ENCODE results near the gene NAGPA. TPM values are rescaled to one million over a fixed set of nuclear protein-coding genes. Genes with fewer than 3 reads are reported as not detected.

The NAGPA gene
- total RNA-seq, 1 experiment from 2014 or later, result 13.1 TPM

DNA sequence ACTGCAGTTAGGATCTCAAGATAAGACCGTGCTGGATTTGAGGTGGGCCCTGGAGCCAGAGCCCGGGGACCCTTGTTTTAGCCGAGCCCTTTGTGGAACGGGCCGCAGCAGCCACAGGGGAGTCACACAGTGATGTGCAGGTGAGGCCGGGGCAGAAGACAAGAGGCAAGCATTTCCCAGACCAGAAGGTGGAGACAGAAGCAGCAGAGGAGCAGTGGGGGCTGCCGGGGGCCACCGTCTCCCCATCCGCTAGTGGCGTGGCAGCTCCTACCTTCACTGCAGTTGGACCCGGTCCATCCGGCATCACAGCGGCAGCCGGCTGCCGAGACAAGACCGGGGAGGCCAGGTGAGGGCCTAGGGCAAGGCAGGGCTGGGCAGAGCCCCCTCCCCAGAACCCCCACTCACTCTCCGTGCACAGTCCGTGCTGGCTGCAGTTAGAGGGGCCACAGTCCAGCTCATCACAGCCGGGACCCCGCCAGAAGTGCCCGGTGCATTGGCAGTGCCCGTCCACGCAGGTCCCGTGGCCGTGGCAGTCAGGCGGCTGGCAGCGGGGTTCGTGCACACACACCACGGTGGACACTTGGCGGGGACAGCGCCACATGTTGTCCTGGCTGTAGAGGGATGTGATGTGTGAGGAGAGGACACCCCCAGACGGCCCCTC lies 6.0 kb downstream of the NAGPA start:
- DNase-seq (ENCODE audit: low read depth), result no peak

DNA sequence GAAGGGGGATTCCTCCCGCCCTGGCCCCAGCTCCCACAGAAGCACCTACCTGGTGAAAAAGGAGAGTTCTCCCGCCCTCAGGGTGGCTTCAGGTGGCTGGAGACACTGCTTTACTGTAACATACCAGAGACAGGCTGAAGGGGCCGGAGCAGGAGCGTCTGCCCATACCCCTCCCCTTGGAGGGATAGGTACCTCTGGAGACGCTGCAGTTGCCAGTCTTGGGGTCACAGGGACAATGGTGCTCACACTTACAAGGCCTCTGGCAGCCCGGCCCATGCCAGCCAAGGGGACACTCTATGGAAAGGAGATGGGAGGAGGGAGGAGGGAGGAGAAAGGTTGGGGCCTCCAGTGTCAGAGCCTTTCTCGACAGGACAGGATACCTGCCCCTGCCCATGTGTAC lies 6.6 kb downstream of the NAGPA start:
- DNase-seq (ENCODE audit: low read depth), result no peak

DNA sequence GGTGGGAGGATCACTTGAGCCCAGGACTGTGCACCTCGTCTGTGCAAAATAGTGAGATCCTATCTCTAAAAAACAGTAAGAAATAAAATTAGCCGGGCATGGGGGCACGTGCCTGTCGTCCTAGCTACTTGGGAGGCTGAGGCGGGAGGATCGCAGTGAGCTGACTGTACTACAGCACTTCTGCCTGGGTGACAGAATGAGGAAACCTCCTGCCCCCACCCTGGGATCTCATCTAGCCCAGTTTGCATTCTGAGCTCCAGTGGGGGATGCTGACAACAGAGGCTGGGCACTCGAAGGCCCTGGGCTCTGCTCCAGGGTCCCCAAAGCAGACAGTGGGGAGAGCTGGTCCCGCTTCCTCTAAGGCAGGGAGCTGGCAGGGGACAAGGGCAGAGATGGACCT lies 7.1 kb downstream of the NAGPA start:
- DNase-seq (ENCODE audit: low read depth), result no peak

DNA sequence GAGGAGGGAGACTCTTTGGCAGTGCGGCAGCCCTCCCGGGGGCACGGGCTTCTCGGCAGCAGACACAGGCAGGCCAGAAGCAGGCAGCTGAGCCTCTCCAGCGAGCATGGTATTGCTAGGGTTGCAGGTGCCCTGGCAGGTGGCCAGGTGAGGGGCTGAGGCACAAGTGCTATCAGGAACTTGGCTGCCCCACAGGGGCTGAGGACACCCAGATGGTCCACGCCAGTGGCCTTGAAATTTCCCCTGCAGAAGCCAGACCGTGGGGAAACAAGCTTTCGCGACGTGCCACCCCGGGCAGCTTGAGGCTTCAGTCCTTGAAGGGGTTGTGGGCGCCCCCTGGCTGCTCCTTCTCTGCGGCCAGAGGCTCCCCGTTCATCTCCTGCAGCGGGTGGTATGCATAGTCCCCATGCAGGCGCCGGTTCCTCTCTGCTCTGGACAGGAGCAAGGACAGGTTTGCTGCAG lies 8.5 kb downstream of the NAGPA start:
- DNase-seq (ENCODE audit: low read depth), result peak; percentile 27

DNA sequence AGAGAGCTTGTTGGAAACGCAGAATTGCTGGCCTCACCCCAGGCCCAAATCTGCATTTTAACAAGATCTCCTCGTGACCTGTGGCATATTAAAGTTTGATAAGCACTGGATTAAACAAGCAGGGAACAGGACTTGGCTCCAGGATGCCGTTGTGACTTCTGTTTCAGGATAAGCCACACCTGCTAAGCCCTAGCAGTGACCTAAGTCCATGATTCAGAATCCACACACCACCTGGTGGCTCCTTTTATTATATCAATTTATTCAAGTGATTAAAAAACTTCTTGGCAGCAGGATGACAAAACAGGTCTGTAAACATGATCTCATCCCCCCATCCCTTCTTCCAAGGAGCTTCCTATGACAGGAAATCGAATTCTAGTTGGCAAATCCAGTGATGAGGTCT lies 9.1 kb downstream of the NAGPA start:
- DNase-seq (ENCODE audit: low read depth), result no peak

DNA sequence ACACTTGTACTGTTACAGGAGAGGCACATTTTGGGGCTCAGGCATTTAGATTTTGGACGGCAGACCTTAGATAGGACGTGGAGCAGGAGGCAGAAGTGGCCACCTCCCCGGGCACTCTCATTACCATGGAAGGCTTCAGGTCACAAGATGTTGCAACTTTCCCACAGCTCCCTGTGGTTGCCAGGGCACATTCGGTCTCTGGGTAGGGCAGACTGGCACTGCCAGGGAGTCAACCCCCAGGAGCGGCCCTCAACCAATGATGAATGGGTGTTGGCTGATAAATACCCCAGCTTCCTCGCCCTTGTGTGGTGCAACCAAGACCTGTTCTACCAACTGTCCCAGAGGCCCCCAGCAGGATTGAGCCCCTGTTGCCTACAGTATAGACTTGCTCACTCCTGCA lies 11.2 kb downstream of the NAGPA start:
- DNase-seq (ENCODE audit: low read depth), result no peak

DNA sequence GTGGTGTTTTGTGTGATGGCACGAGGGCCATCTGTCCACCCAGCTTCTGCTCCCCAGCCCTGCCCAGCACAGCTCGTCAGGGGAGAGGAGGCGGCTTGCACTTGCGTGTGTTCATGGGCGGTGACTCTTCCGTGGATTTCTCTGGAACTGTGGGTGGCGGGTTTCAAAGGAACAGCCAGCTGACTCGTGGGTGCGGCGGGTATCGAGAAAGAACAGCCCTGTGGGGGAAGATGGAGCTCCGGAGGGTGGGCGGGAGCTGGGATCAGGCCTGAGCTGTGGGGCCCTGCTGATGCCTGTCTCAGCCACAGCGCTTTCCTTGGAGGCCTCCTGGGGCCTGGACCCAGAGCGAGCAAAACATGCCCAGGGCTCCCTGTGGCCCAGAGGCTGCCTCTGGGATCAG lies 13.2 kb downstream of the NAGPA start:
- no peak for DNase-seq (ENCODE audit: low read depth)

DNA sequence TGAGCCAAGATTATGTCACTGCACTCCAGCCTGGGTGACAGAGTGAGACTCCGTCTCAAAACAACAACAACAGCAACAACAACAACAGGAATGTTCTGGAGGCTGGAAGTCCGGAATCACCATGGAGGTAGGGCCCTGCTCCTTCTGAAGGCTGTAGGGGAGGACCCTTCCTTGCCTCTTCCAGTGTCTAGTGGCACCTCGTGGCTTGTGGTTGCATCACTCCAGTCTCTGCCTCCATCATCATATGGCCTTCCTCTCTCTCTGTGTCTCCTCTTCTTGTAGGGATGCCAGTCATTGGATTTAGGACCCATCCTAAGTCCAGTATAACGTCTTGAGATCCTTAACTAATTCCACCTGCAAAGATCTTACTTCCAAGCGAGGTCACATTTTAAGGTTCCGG lies 14.0 kb downstream of the NAGPA start:
- no peak for DNase-seq (ENCODE audit: low read depth)

DNA sequence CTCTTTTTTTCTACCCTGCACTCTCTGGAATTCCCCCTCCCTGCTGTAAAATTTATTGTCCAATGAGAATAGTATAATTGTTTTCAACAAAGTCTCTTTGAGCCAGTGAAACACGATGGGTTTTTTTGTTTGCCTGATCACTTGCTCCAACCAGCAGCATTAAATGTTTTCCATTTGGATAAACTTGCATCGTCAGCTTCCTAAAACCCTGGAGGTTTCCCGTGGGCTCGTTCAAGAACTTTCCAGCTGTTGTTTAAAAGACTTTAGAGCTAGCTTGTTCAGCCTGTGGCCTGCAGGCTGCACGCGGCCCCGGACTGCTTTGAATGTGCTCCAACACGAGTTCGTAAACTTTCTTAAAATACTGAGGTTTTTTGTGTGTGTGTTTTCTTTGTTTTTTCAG lies 14.9 kb downstream of the NAGPA start:
- no peak for DNase-seq (ENCODE audit: low read depth)

DNA sequence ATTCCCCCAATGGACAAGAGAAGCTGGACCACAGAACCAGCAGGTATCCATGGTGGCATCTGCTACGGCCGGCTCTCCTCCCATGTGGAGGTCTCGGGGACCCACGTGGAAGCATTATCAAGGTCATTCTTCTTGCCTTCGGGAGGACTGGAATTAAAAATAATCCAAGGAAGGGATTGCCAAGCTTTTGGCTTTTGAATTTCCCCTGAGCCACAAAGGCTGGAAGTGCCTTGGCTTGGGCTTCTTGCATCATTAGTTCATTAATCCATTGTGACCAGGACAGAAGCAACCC lies 16.1 kb downstream of the NAGPA start:
- DNase-seq (ENCODE audit: low read depth), result no peak

DNA sequence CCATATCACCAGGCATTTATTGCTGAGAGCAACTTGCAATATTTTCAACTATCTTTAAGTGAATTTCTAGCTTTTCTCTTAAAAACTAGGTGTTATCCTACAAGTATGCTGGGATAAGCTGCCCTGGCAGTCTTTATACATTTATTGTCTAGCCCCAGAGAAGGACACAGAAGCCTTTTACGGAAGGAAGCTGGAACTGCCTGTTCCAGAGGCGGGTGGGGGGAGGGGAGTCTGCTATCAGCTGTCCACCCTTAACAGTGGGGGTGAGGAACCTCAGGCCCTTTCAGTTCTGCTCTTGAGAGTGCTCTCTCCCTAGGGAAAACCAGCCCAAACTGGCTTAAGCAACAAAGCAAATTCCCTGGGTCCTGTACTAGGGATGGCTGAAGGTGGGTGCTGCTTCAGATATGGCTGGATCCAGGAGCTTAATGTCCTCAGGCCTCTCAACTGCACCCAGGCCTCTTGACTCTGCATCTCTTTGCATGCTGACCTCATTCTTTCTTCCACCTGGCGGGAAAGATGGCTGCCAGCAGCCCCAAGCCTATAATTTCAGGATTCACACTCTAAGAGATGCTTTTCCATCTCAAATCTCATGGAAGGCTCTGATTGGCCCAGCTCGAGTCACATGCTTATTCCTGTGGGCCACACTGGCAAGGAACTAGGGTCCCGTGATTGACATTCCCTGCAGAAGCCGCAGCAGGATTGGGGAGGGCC lies 16.6 kb downstream of the NAGPA start:
- no peak for DNase-seq (ENCODE audit: low read depth)

DNA sequence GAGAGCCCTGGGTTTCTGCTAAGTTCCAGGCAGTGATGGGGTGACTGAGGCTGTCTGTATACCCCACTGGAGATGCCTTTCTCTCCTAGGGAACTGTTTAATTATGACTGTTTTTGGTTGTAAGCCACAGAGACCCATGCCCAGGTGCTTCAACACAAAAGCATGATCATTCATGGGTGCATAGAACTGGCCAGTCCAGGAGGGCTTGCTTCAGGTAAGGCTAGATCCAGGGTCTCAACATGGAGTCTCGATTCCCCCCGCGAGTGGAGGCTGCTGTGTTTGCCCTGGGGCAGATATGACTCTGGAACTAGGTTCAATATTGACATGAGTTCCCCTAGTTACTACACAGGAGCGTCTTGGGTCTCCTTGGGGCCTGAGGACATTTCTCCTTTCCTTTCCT lies 17.8 kb downstream of the NAGPA start:
- DNase-seq (ENCODE audit: low read depth), result no peak

DNA sequence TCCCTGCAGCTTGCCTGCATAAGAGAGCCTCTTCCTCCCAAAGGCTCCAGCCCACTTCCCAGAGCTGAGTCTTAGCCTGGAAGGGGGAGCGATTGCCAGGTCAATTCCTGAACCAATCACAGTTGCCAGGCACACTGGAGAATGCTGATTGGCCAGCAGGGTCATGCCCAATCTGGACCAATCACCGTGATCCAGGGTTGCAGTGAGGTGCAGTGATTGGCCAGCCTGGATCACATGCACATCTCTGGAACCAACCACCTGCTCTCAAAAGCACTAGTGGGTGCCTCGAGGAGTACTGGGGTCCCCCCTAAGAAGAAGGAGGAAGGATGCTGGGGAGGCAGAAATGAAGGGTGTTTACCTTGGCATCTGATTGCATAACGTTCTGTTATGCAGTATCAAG lies 18.4 kb downstream of the NAGPA start:
- no peak for DNase-seq (ENCODE audit: low read depth)

DNA sequence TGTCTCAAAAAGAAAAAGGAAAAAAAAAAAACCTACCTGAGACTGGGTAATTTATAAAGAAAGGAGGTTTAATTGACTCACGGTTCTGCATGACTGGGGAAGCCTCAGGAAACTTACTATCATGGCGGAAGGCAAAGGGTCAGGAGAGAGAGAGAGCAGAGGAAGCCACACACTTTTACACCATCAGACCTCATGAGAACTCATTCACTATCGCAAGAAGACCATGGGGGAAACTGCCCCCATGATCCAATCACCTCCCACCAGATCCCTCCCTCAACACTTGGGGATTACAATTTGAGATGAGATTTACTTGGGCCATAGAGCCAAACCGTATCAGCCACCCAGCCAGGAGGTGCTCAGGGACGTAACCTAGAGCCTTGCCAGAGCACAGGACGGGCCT lies 20.8 kb downstream of the NAGPA start:
- no peak for DNase-seq (ENCODE audit: low read depth)

DNA sequence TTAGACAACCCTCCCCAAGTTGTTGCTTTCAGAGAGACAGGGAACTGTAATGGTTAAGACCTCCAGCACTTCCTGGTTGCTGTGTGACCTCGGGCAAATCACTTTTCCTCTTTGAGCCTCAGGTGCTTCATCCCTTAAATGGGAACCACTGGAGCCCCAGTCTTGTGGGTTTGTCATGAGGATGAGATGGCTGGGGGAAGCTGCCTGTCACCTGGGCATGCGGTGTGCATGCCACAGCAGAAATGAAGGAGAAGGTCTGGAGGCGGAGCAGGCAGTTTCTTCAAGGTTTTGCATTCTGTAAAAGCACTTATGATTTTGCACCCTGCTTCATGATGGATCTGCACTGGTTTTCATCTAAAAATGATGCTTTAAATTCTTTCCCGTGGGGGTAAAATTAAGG lies 22.1 kb downstream of the NAGPA start:
- DNase-seq (ENCODE audit: low read depth), result no peak

DNA sequence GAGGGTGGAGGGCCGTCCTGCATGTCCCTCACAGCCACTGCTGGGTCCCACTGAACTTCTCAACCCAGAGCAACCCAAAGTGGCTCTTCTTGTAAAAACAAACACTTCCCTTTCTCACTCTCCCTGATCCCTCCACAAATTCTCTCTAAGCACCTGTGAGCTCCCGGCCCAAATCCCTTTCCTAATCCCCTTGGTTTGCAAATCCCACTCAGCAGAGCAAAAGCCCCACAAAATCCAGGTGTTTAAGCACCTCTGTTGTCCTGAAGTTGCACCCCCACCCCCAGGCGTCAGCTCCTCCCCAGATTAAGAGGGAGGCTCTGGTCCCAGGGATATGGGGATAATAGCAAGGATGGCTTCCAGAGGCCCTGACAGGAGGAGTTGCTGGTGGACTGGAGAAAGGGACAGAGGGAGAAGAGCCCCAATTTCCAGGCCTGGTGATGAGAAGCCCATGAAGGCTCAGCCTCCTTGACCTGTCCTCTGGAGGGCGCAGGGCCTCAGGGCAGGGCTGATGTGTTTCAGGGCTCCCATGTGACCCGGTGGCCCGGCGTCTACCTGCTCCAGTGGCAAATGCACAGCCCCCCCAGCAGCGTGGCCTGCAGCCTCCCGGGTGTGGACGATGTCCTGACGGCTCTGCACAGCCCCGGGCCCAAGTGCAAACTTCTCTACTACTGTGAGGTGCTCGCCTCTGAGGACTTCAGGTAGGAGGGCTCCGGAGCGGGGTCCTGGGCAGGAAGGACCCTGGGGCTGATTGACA lies 23.0 kb downstream of the NAGPA start:
- no peak for DNase-seq (ENCODE audit: low read depth)

DNA sequence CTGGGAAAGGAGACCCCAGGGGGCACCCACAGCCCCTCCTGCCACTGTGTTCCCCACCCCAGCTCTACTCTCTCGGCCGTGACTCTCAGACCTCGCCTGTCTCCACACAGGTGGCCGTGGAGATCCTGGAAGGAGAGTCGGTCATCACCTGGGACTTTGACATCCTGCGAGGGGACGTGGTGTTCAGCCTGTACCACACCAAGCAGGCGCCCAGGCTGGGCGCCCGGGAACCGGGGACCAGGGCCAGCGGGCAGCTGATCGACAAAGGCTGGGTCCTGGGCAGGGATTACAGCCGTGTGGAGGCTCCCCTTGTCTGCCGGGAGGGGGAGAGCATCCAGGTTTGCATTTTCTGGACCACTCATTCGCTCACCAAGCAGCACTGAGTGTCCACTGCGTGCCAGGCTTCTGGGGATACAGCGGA lies 25.4 kb downstream of the NAGPA start:
- DNase-seq (ENCODE audit: low read depth), result no peak

DNA sequence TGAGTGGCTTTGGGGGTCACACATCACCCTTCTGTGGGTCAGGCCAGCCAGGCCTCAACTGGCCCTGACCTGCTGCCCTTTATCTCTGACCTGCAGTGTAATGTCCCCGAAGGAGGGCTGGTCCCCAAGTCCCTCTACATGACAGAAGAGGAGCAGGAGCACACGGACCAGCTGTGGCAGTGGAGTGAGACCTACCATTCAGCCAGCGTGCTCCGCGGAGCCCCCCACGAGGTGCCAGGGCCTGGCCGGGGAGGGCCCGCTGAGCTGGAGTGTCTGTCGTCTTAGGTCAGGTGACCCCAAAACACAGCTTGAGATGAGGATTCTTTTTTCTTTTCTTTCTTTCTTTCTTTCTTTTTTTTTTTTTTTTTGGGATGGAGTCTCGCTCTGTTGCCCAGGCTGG lies 26.5 kb downstream of the NAGPA start:
- DNase-seq (ENCODE audit: low read depth), result no peak

DNA sequence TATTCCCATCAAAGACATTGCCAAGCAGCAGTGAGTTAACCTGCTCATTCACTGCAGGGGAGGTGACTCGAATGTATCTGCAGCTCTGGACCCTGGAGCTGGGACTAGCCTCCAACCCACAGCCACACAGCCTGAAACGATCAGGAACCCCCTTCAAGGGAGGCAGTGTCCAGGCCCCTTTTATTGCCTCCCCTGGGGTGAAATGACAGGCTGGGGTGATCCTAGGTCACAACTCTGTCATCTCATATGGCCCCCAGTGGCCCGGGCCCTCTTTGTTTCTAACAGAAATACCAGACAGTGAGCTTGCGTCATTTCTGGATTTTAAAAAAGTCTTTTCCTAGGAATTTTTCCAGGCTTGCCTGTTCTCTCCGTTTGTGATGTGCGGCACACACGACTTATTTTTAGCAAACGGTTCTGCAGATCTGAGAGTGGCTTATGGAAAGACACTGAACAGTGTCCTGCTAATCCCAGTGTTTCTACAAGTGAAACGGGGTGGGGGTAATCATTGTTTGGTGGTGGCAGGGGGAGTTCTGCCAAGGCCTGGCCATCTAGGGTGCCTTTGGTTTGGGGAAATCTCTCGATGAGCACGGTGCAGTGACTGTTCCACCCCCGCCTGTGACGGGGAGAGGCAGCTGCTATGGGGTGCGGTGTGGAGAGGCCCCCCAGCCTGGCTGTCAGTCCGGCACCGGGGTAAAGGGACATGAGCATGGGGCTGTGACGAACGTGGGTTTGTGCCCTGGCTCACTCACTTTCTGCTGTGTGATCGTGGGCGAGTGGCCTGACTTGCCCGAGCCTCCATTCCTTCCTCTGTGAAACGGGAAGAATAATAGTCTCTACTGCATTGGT lies 27.2 kb downstream of the NAGPA start:
- DNase-seq (ENCODE audit: low read depth), result no peak

DNA sequence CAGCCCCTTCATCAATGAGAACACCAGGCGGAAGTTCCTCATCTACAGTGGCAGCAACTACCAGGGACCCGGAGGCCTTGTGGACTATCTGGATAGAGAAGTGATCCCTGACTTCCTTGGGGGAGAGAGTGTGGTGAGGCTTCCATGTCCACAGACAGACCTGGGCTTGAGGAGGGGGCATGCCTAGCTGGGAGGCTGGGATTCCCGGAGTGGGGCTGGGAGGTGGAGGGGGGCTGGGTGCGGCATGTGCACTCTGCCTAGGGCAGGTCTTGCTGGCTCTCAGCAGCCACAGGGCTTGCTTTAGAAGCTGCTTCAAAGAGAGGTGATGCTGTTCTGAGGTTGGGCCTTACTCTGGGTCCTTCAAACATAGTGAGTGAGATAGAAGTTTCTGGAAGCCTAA lies 27.8 kb downstream of the NAGPA start:
- no peak for DNase-seq (ENCODE audit: low read depth)

DNA sequence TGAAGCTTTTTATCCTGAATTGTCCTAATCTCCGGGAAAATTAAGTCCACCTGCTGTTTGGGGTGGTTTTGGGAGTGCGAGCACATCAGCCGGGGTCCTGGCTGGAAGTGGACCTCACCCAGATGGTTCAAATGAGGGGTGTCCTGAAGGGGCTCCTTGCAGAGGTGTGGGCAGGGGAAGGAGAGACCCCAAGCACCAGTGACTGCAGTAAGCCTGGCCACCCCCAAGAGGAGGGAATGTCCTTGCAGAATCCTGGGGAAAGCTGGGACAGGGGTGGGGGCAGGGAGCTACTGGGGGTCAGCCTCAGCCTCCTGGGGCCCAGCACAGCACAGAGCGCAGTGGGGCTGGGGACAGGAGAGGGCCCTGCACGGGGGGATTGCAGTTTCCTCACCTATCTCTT lies 29.4 kb downstream of the NAGPA start:
- DNase-seq (ENCODE audit: low read depth), result no peak

DNA sequence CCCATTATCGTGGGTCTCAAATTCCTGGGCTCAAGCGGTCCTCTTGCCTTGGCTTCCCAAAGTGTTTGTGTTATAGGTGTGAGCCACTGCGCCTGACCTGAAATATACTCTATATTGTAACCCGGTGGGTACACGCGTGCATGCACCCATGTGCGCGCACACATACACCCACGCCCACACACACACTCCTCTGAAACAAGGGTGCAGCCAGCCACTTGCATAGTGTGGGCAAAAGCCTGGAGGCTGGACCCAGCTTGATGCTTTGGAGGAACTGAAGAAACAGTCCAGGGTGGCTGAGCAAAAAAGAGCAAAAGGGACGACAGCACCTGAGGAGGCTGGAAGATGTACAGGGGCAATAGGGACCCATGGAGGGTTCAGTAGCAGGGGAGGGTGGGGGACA lies 29.9 kb downstream of the NAGPA start:
- no peak for DNase-seq (ENCODE audit: low read depth)

Measured in Daoy (cell line).